ENCODE results near the gene PHKB. TPM values are rescaled to one million over a fixed set of nuclear protein-coding genes. Genes with fewer than 3 reads are reported as not detected.

PHKB gene
- total RNA-seq, 1 experiment from 2014 or later: 38.8 TPM

GRCh38 chr16:47734987-47735594 lies 274.0 kb downstream of the PHKB start:
- H2BK20ac ChIP-seq (ENCODE audit: low read depth, low read length, poor library complexity, severe bottlenecking): no peak overlapping the region
- H3K4me1 Mint-ChIP-seq: peaks cover 27 to 41% of the 10 kb centered on the region in 2 experiments
- no peak overlapping the region for H2BK15ac ChIP-seq (ENCODE audit: low read depth, low read length)
- H2AFZ ChIP-seq (ENCODE audit: low read length): no peak overlapping the region
- no peak for TF ChIP-seq CTCF (conservative IDR thresholded peaks at IDR 0.05)
- no peak overlapping the region for H2BK120ac ChIP-seq (ENCODE audit: low read depth, low read length, poor library complexity, severe bottlenecking)
- H4K5ac ChIP-seq (ENCODE audit: insufficient read length, low read depth, low read length): no peak overlapping the region
- H4K20me1 ChIP-seq (ENCODE audit: control insufficient read depth, insufficient read depth, insufficient read length): no peaks in the 10 kb centered on the region
- H4K91ac ChIP-seq (ENCODE audit: insufficient read length, low read depth, low read length): no peak overlapping the region
- WGBS (ENCODE audit: extremely low coverage, insufficient read length, low lambda C conversion rate): no CpG with 5 or more reads among the region's 4 CpGs
- no peak overlapping the region for H3K9ac ChIP-seq (ENCODE audit: extremely low read depth, insufficient read length, low read length)
- no peak overlapping the region for H3K23ac ChIP-seq (ENCODE audit: insufficient read length, low read depth, low read length)
- H3K27ac Mint-ChIP-seq: no peak overlapping the region; a peak in 1 of 7 replicates
- H3K27me3 Mint-ChIP-seq (ENCODE audit: low read depth): no peaks in the 10 kb centered on the region
- H3K23me2 ChIP-seq (ENCODE audit: insufficient read length, low read depth, low read length, poor library complexity, severe bottlenecking): no peaks in the 10 kb centered on the region
- peaks cover 0 to 9% (median 3%) of the 10 kb centered on the region in 3 experiments; a peak in 4 of 7 replicates for H3K36me3 Mint-ChIP-seq (ENCODE audit: insufficient read depth in 1 of 3, low read depth in 3 of 3)
- peaks cover 11 to 12% of the 10 kb centered on the region in 2 experiments for H3K9me3 Mint-ChIP-seq
- no peak overlapping the region for H3K18ac ChIP-seq (ENCODE audit: insufficient read length, low read depth, low read length)
- no peak overlapping the region for H3K4me3 Mint-ChIP-seq
- no peaks in the 10 kb centered on the region for H3K79me2 ChIP-seq (ENCODE audit: insufficient read depth, low read length)
- 0 out of 2 replicates have a peak, but pooled peaks cover 2% of the 10 kb centered on the region for H3K4me1 ChIP-seq (ENCODE audit: insufficient read depth, low read length)
- H3K9me3 ChIP-seq (ENCODE audit: control insufficient read depth, low read depth, low read length): no peaks in the 10 kb centered on the region
- DNase-seq: no peak
- no peak overlapping the region for H3K14ac ChIP-seq (ENCODE audit: insufficient read depth, low read length)
- H3K79me1 ChIP-seq (ENCODE audit: insufficient read depth, low read depth, low read length, poor library complexity, severe bottlenecking): no peaks in the 10 kb centered on the region
- H3K4ac ChIP-seq (ENCODE audit: low read depth, low read length): no peak overlapping the region
- no peak overlapping the region for H3K27ac ChIP-seq (ENCODE audit: insufficient read length, low read depth, low read length)
- no peak overlapping the region for H2BK5ac ChIP-seq (ENCODE audit: insufficient read length, low read length)
- H2BK12ac ChIP-seq (ENCODE audit: insufficient read length, low read depth, low read length): no peak overlapping the region
- H3K27me3 ChIP-seq (ENCODE audit: insufficient read depth, low read length): no peaks in the 10 kb centered on the region
- H3K4me2 ChIP-seq (ENCODE audit: insufficient read depth, insufficient read length, low read length): no peak overlapping the region
- H3T11ph ChIP-seq (ENCODE audit: low read length): no peak overlapping the region
- no peak overlapping the region for H2AK5ac ChIP-seq (ENCODE audit: insufficient read length, low read length)
- no peak overlapping the region for H3K56ac ChIP-seq (ENCODE audit: insufficient read length, low read depth, low read length)
- H4K8ac ChIP-seq (replicated peaks; ENCODE audit: insufficient read length, low read depth, low read length): no peak overlapping the region
